ENCODE results near the gene MMP23B. TPM values are rescaled to one million over a fixed set of nuclear protein-coding genes. Genes with fewer than 3 reads are reported as not detected.
A peak's percentile ranks its signal among the peaks of the same experiment; 100 is the strongest.

Gene MMP23B
- polyA plus RNA-seq, 6 donors from 2014 or later, result 0.35 to 0.74 (median 0.53) TPM; not detected in 2

- ATAC-seq (ENCODE audit: low read depth in 2 of 2), result no peak
- H3K4me1 Mint-ChIP-seq, result peaks cover 24 to 28% (median 26%) of the 10 kb centered on the region in 3 donors
- no peak overlapping the region for H3K4me3 Mint-ChIP-seq
- H3K9me3 Mint-ChIP-seq, result no peaks in the 10 kb centered on the region
- no peak for DNase-seq
- no peaks in the 10 kb centered on the region for H3K36me3 Mint-ChIP-seq
- H3K27me3 Mint-ChIP-seq, result peaks cover 0 to 4% (median 0%) of the 10 kb centered on the region in 3 donors
- H3K27ac Mint-ChIP-seq, result no peak overlapping the region
These were observed 25.7 kb upstream of the MMP23B start for GRCh38 chr1:1606232-1606631.

DNA sequence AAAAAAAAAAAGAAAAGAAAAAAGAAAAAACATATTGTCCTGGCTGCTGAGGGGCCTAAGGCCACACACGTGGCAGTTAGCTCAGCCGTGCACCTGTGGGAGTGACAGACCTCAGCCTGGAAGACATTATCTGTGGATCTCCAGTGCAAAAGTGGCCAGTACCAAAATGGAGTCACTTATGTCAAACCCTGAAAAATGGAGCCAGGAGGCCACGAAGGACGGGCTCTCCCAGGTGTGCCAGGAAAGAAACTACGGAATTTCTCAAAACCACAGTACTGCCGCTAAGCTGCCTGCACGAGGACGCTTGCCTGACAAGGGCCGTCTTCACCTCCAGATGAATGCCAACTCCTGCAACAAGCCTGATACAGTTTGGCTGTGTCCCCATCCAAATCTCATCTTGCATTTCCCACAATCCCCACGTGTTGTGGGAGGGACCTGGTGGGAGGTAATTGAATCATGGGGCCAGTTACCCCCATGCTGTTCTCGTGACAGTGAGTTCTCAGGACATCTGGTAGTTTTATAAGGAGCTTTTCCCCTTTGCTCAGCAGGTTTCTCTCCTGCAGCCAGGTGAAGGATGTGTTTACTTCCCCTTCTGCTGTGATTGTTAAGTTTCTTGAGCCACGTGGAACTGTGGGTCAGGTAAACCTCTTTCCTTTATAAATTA, 22.0 kb upstream of the MMP23B start:
- no peak for DNase-seq

DNA sequence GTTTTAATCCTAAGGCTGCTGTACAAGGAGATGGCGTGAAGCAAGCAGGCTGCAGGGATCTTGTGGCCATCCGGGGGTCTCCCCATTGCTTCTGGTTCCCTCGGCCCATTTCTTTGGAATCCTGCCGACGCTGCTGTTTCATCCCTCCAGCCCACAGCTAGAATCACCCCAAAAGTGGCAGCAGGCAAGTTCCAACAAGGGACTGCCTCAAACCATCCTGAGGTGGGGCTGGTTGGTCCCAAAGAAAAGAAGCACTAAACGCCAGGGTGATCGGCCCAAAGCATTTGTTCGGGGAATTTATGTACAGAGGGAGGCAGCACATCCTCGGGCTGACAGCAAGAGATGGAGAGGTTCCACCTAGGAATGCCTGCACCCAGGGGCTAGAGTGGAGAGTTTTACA, 21.2 kb upstream of the MMP23B start:
- DNase-seq, result no peak
- peak overlapping the region in 1 of 8 donors; percentile 41 for H3K4me3 Mint-ChIP-seq

More for the DNA sequence above, 22.0 kb upstream of the MMP23B start:
- Mint-ChIP-seq H3K9me3 (no peaks in the 10 kb centered on the region), H3K27me3 (no peaks in the 10 kb centered on the region), H3K36me3 (no peaks in the 10 kb centered on the region), H3K4me3 (no peak overlapping the region), H3K27ac (no peak overlapping the region), H3K4me1 (peaks cover 28 to 31% (median 30%) of the 10 kb centered on the region in 3 donors)
- ATAC-seq (ENCODE audit: low read depth in 2 of 2), result no peak

GRCh38 chr1:1612104-1612400, 19.9 kb upstream of the MMP23B start:
- H3K9me3 Mint-ChIP-seq, result no peaks in the 10 kb centered on the region
- H3K36me3 Mint-ChIP-seq, result no peaks in the 10 kb centered on the region
- peak overlapping the region in 1 of 6 donors; percentile 7 for H3K27ac Mint-ChIP-seq
- H3K27me3 Mint-ChIP-seq, result no peaks in the 10 kb centered on the region
- H3K4me3 Mint-ChIP-seq, result peak overlapping the region in 1 of 8 donors; percentile 53
- no peak for DNase-seq
- peaks cover 28 to 33% (median 29%) of the 10 kb centered on the region in 3 donors for H3K4me1 Mint-ChIP-seq
- no peak for ATAC-seq (ENCODE audit: low read depth in 2 of 2)

More for the DNA sequence above, 21.2 kb upstream of the MMP23B start:
- H3K9me3 Mint-ChIP-seq, result no peaks in the 10 kb centered on the region
- ATAC-seq (ENCODE audit: low read depth in 2 of 2), result no peak
- peaks cover 29 to 31% (median 29%) of the 10 kb centered on the region in 3 donors for H3K4me1 Mint-ChIP-seq
- H3K36me3 Mint-ChIP-seq, result no peaks in the 10 kb centered on the region
- H3K27me3 Mint-ChIP-seq, result no peaks in the 10 kb centered on the region
- H3K27ac Mint-ChIP-seq, result peak overlapping the region in 1 of 6 donors; percentile 52

GRCh38 chr1:1613509-1614082, 18.4 kb upstream of the MMP23B start:
- H3K4me3 Mint-ChIP-seq, result peak overlapping the region; percentile 66 to 98 (median 92)
- no peaks in the 10 kb centered on the region for H3K9me3 Mint-ChIP-seq
- H3K36me3 Mint-ChIP-seq, result no peaks in the 10 kb centered on the region
- H3K27ac Mint-ChIP-seq, result peak overlapping the region in 2 of 6 donors; percentile 52 to 79
- H3K4me1 Mint-ChIP-seq, result peaks cover 24 to 31% (median 27%) of the 10 kb centered on the region in 3 donors
- ATAC-seq (ENCODE audit: low read depth in 2 of 2) (no peak), DNase-seq (no peak)
- no peaks in the 10 kb centered on the region for H3K27me3 Mint-ChIP-seq

DNA sequence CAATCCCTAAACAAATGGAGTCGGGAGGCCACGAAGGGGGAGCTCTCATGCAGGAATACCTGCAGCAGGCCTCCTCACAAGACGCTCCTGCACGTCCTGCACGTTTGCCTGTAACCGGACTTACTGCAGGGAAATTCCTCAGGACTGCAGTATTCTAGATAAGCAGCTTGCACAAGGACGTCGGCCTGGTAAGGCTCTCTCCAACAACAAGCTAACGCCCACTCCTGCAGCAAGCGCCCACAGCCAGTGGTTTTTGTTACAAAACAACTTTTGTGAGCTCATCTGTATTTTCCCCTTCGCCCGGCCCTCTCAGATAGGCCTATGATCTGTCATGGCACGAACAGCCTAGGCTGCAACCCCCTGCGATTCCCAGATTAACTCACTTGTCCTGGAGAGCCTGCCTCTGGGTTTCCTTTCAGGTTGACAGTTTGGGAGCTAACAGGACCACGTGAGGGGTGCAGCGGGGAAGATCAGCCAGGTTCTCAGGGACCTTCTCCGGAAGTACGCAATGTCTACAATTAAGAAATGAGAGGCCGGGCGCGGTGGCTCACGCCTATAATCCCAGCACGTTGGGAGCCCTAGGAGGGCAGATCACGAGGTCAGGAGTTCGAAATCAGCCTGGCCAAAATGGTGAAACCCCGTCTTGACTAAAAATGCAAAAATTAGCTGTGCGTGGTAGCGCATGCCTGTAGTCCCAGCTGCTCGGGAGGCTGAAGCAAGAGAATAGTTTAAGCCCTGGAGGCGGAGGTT, 17.6 kb upstream of the MMP23B start:
- Mint-ChIP-seq H3K27me3 (no peaks in the 10 kb centered on the region), H3K27ac (peak overlapping the region; percentile 96 to 99 (median 98))
- no peak for ATAC-seq (ENCODE audit: low read depth in 2 of 2)

DNA sequence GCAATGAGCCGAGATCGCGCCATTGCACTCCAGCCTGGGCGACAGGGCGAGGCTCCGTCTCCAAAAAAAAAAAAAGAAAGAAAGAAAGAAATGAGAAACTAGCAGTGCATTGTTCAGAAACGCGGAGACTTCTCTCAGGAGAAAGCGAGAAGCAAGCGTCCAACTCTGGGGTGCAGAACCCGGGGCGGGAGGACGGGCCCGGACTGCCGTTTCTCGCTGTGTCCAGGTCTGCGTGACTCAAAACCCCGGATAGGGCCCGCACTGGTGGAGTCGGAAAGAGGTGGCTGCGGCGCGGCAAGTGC, 17.1 kb upstream of the MMP23B start:
- ATAC-seq (ENCODE audit: low read depth in 2 of 2) (no peak), DNase-seq (no peak)
- Mint-ChIP-seq H3K36me3 (no peaks in the 10 kb centered on the region), H3K4me3 (peak overlapping the region; percentile 90 to 98 (median 95)), H3K9me3 (no peaks in the 10 kb centered on the region), H3K4me1 (peaks cover 24 to 37% (median 27%) of the 10 kb centered on the region in 3 donors), H3K27me3 (no peaks in the 10 kb centered on the region), H3K27ac (peak overlapping the region; percentile 96 to 99 (median 98))

More for the DNA sequence above, 17.6 kb upstream of the MMP23B start:
- H3K4me3 Mint-ChIP-seq, result peak overlapping the region; percentile 90 to 98 (median 95)
- no peaks in the 10 kb centered on the region for H3K9me3 Mint-ChIP-seq
- DNase-seq, result no peak
- H3K36me3 Mint-ChIP-seq, result no peaks in the 10 kb centered on the region
- H3K4me1 Mint-ChIP-seq, result peaks cover 24 to 37% (median 27%) of the 10 kb centered on the region in 3 donors

DNA sequence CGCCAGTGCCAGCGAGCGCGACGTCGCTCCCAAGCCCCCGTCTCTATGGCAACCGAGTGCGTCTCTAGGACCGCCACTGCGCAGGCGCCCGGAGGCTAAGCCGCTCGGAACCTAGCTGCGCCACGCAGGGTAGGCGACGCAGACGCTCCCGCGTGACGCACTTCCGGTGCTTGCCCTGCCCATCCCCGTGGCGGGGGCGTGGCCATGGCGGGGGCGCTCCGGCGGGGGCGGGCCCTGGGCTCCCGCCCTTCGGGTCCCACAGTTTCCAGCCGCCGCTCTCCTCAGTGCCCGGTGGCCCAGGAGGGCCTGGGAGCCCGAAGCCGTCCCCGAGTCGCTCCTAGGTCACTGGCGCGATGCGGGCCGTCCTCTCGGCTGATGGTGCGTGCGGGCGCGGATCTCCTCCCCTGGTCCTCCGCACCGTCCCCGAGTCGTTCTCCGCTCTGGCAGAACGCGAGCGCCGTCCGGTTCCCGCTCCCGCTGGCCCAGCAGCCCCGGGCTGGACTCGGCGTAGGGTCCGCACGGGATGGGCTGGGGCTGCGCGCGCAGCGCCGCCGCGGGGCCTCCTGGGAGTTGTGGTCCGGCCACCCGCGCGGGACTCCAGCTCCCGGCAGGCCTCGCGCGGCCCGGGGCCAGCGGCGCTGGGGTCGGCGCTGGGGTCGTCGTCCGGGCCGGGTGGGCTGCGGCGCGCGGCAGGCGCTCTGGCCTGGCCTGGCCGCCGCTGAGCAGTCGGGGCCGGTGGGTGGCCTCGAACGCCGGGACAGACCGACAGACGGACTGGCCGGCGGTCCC, 16.5 kb upstream of the MMP23B start, which contains the start of gene MIB2:
Gene MIB2 (plus strand): TSS at position 245 of the 789 bp plus-strand sequence. CDS start 7,953 bp downstream, outside the sequence.
- Mint-ChIP-seq H3K36me3 (no peaks in the 10 kb centered on the region), H3K4me3 (peak within 1 kb of the TSS; percentile 90 to 98 (median 95)), H3K27me3 (no peaks in the 10 kb centered on the region), H3K9me3 (no peaks in the 10 kb centered on the region), H3K27ac (peak within 1 kb of the TSS; percentile 96 to 99 (median 98)), H3K4me1 (peaks cover 24 to 37% (median 27%) of the 10 kb centered on the region in 3 donors)
- ATAC-seq (ENCODE audit: low read depth in 2 of 2) (peak; percentile 80 to 83), DNase-seq (peak; percentile 99)

GRCh38 chr1:1616045-1616790, 15.8 kb upstream of the MMP23B start:
- Mint-ChIP-seq H3K4me1 (peaks cover 24 to 37% (median 27%) of the 10 kb centered on the region in 3 donors), H3K27ac (peak overlapping the region; percentile 27 to 94 (median 84)), H3K36me3 (no peaks in the 10 kb centered on the region), H3K4me3 (peak overlapping the region; percentile 72 to 98 (median 85)), H3K27me3 (no peaks in the 10 kb centered on the region), H3K9me3 (no peaks in the 10 kb centered on the region)
- DNase-seq (no peak), ATAC-seq (ENCODE audit: low read depth in 2 of 2) (peak; percentile 9 to 10)

DNA sequence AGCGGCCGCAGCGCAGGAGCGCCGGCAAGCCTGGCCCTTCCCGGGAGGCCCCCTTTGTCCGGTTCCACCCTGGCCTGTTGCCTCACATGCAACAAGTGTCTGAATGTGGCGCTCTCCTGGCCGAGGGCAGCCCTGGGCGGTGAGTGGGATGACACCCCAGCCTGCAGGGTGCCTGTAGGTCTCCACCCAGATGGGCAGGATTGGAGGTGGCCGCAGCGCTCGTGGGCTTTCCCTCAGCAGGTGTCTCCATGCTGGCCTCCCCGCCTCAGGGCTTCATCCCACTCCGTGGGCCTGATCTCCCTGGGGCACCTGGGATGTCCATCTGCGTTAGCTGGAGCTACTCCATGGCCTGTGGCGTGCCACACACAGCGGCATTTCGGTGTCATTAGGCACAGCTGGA, 15.1 kb upstream of the MMP23B start:
- H3K9me3 Mint-ChIP-seq, result no peaks in the 10 kb centered on the region
- peak overlapping the region; percentile 72 to 98 (median 85) for H3K4me3 Mint-ChIP-seq
- ATAC-seq (ENCODE audit: low read depth in 2 of 2), result no peak
- H3K36me3 Mint-ChIP-seq, result no peaks in the 10 kb centered on the region
- peak overlapping the region in 4 of 6 donors; percentile 60 to 94 (median 75) for H3K27ac Mint-ChIP-seq
- peaks cover 24 to 37% (median 27%) of the 10 kb centered on the region in 3 donors for H3K4me1 Mint-ChIP-seq
- no peak for DNase-seq
- no peaks in the 10 kb centered on the region for H3K27me3 Mint-ChIP-seq

DNA sequence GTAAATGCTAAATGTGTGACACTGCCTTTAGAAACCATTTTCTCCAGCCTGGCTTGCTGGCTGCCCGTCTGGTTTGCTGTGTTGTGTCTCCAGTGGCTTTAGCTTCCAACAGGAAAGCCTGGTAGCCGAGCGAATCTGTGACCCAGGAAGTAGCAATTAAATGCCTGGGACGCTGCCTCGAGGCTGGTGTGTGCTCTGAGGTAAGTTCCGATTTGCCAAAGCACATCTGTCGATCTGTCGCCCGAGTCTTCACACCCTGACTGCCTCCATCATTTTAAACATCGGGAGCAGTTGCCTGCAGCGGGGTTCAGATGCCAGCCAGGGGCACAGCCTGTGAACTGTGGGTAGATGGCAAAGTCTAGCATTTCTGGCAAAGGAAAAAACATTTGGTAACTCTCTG, 14.5 kb upstream of the MMP23B start:
- Mint-ChIP-seq H3K27me3 (no peaks in the 10 kb centered on the region), H3K27ac (peak overlapping the region in 3 of 6 donors; percentile 60 to 91 (median 61)), H3K4me3 (peak overlapping the region; percentile 72 to 98 (median 85)), H3K36me3 (no peaks in the 10 kb centered on the region), H3K4me1 (peaks cover 23 to 37% (median 24%) of the 10 kb centered on the region in 3 donors), H3K9me3 (no peaks in the 10 kb centered on the region)
- ATAC-seq (ENCODE audit: low read depth in 2 of 2) (no peak), DNase-seq (no peak)

- no peaks in the 10 kb centered on the region for H3K36me3 Mint-ChIP-seq
- ATAC-seq (ENCODE audit: low read depth in 2 of 2), result no peak
- H3K4me1 Mint-ChIP-seq, result peaks cover 24 to 37% (median 27%) of the 10 kb centered on the region in 3 donors
- peak overlapping the region in 1 of 6 donors; percentile 91 for H3K27ac Mint-ChIP-seq
- DNase-seq, result no peak
- H3K9me3 Mint-ChIP-seq, result no peaks in the 10 kb centered on the region
- H3K27me3 Mint-ChIP-seq, result no peaks in the 10 kb centered on the region
- H3K4me3 Mint-ChIP-seq, result peak overlapping the region in 5 of 8 donors; percentile 47 to 90 (median 86)
These were observed 14.0 kb upstream of the MMP23B start for GRCh38 chr1:1617925-1618324.
